WI38 (cell line): ENCODE measurements around the gene MIPEP.

Source experiments
- H3K4me3 ChIP-seq: 2 replicates; pipeline ENCODE4 v1.5.1; 2011; ENCODE audit warnings: low read depth, mild to moderate bottlenecking, control low read depth, low read length
- TF ChIP-seq, protein P1 (sequence below): IDR thresholded peaks from 2 replicates; pipeline ENCODE4 v1.5.1; 2012; ENCODE audit warnings: low read depth, mild to moderate bottlenecking, control low read depth, low read length

MIPEP gene

DNA sequence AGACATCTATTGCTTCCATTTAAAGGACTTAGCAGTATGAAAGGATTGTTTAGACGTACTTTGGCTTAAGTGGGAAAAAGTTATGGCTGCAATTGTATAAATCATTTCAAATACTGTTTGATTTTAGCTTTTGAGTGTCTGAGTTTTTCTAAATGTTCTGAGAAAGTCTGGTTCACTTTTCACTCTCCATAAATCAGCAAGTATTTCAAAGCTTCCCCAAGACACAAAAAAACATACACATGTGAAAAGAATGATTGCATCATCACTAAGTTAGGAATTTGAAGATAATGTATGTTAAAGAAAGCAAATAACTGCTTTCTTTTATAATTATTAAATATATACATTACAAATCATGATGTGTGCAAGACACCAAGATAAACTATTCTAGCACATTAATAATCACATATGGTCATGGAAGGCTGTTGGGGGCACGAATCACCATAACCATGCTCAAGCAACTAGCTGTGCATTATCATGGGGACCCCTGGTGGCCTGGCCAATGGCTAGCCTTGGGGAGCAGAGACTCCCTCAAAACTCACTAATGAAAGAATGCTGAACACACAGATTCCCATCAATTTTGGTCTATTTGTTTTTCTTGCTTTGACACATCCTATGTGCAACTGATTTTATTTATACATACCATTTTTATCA, 111.1 kb downstream of the MIPEP start:
- TF ChIP-seq, protein P1, sequence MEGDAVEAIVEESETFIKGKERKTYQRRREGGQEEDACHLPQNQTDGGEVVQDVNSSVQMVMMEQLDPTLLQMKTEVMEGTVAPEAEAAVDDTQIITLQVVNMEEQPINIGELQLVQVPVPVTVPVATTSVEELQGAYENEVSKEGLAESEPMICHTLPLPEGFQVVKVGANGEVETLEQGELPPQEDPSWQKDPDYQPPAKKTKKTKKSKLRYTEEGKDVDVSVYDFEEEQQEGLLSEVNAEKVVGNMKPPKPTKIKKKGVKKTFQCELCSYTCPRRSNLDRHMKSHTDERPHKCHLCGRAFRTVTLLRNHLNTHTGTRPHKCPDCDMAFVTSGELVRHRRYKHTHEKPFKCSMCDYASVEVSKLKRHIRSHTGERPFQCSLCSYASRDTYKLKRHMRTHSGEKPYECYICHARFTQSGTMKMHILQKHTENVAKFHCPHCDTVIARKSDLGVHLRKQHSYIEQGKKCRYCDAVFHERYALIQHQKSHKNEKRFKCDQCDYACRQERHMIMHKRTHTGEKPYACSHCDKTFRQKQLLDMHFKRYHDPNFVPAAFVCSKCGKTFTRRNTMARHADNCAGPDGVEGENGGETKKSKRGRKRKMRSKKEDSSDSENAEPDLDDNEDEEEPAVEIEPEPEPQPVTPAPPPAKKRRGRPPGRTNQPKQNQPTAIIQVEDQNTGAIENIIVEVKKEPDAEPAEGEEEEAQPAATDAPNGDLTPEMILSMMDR = no peak
- H3K4me3 ChIP-seq = no peak overlapping the region

DNA sequence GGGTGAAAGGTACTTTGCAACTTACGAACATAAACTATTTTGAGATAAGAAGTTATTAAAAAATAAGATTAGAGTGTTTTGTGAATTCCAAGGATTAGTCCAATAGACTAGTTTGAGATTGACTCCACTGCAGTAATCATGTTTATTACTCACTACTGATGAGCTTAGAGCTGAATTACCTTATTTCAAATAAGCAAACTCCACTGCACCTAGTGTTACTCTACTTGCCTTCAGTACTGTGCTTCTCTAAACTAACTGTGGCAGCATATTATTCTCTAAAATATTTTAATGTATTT, 111.7 kb downstream of the MIPEP start:
- TF ChIP-seq, protein P1 = no peak
- no peak overlapping the region for H3K4me3 ChIP-seq

DNA sequence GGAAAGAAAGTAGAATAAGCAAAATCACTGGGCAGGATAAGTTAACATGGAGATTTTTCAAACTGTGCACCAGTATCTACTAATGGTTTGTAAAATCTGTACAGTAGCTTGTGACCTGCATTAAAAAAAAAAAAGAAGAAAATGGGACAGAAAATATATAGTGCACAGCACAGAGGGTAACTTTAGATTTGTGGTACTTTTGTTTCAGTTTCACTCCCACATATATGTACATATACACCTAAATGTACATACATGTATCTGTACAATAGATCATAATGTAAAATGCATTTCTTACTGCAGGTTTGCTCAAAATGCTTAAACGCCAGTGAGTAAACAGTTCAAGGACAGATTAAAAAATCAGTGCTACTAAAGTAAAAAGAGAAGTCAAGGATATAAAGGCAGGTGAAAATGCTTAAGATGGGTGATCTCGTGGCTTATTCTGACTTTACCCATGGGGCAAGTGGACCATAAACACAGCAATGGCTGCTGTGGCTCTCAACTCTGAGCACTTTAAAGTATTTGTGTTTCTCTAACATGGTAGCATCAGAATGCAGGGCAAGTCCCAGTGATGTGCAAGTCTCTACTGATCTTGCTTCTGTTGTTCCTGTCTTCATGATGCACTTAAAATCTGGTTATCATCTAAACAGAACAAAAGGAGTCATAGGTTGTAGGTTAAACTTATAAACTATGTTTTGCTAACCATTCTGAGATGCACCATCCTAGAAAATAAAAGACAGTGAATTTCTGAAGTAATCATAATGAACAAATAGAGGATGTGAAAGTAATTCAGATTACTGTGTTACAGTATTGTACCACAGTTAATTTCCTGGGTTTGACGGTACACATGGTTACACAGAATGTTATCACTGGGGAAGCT, 112.3 kb downstream of the MIPEP start:
- H3K4me3 ChIP-seq = no peak overlapping the region

DNA sequence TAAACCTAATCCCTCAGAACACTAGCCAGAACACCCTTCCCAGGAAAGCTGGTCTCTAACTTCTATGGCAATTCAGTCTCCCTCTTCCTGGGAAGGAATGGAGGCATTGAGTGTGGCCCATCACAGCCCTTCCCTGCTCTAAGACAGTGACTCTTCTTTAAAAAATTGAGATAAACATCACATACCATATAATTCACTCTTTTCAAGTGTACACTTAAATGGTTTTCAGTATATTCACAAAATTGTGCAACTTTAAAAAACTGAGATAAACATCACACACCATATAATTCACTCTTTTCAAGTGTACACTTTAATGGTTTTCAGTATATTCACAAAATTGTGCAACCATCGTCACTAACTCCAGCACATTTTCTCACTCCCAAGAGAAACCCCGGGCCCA, 116.5 kb downstream of the MIPEP start:
- TF ChIP-seq, protein P1 = no peak
- no peak overlapping the region for H3K4me3 ChIP-seq

More for the DNA sequence above, 112.3 kb downstream of the MIPEP start:
- TF ChIP-seq, protein P1 = no peak

DNA sequence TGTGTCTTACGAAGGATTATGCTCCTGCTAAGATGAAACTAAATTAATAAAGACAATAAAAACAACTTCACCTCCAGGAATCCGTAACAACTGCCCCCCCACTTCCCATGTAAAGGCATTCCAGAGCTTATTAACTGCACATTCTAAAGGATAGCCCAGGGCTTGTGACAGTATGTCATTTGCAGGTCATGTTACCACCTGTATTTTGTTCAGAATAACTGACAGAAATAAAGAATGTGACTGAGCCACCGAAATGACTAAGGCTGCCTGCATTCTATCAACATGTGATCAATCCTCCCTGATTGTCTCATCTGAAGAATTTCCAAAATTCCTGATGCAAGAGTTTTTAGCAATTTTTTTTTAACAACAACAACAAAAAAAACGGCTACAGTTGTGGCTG, 117.2 kb downstream of the MIPEP start:
- no peak overlapping the region for H3K4me3 ChIP-seq
- TF ChIP-seq, protein P1 = no peak

DNA sequence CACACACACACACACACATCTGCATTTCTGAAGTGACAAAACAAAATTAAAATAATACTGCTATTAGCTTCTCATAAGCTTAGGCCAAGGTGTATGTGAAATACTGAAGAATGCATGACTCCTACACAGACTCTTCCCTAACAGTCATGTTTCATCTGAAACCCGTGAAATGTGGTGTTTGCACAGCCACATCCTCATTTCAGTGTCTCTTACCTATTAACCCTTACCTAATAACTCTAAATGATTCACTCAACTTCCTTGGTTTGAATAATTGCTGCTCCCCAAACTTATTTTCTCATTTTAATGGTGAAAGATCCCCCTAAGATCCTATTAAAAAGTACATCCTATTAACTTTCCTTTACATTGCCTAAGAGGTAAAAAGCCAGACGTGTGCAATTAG, 117.6 kb downstream of the MIPEP start:
- no peak overlapping the region for H3K4me3 ChIP-seq
- TF ChIP-seq, protein P1 = no peak

DNA sequence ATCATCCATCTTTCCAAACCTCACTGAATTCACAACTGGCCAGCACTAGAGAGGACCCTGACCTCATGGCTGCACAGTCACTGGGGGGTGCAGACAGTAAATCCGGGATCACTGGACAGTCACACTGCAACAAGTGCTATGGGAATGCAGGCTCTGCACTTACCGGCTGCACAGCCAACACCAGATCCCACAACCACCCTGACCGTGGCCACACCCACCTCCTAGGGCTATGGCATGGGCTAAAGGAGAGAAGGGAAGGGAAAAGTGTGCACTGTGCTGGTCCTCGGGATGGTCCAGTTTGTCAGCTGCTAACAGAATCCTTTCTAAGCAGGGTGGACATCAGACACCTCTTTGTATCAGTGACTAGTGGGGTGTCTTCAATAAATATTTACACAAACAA, 118.2 kb downstream of the MIPEP start:
- TF ChIP-seq, protein P1 = no peak
- no peak overlapping the region for H3K4me3 ChIP-seq
